Panc1 (cell line): ENCODE data around the gene LDHA.

ENCODE experiments used
- CTCF ChIP-seq: fragments of 450-650 bp; IDR thresholded peaks from 2 replicates; pipeline ENCODE4 v1.5.1; 2017; ENCODE audit warnings: mild to moderate bottlenecking
- POLR2AphosphoS5 ChIP-seq: IDR thresholded peaks from 2 replicates; pipeline ENCODE4 v1.6.1; 2012; ENCODE audit warnings: mild to moderate bottlenecking, low read depth, low read length, moderate library complexity
- SIN3A ChIP-seq: IDR thresholded peaks from 2 replicates; pipeline ENCODE4 v1.6.1; 2012; ENCODE audit warnings: low read depth, mild to moderate bottlenecking, low read length, moderate library complexity, borderline replicate concordance; ENCODE audit not compliant: insufficient read depth
- TCF7L2 ChIP-seq: IDR thresholded peaks from 2 replicates; pipeline ENCODE4 v1.6.1; 2011; ENCODE audit warnings: mild to moderate bottlenecking, low read depth, low read length, inconsistent platforms
- TF ChIP-seq, protein P1 (sequence below), 2 experiments: IDR thresholded peaks; 2 replicates each; pipeline ENCODE4 v1.6.1; 2011 to 2012; ENCODE audit warnings: low read depth in 2 of 2, control low read depth in 1 of 2, low read length in 1 of 2, mild to moderate bottlenecking in 1 of 2, moderate library complexity in 1 of 2; ENCODE audit not compliant: insufficient read depth in 1 of 2

- TF ChIP-seq CTCF: no peak
- no peak for TF ChIP-seq TCF7L2
- TF ChIP-seq POLR2AphosphoS5: no peak
- TF ChIP-seq, protein P1, sequence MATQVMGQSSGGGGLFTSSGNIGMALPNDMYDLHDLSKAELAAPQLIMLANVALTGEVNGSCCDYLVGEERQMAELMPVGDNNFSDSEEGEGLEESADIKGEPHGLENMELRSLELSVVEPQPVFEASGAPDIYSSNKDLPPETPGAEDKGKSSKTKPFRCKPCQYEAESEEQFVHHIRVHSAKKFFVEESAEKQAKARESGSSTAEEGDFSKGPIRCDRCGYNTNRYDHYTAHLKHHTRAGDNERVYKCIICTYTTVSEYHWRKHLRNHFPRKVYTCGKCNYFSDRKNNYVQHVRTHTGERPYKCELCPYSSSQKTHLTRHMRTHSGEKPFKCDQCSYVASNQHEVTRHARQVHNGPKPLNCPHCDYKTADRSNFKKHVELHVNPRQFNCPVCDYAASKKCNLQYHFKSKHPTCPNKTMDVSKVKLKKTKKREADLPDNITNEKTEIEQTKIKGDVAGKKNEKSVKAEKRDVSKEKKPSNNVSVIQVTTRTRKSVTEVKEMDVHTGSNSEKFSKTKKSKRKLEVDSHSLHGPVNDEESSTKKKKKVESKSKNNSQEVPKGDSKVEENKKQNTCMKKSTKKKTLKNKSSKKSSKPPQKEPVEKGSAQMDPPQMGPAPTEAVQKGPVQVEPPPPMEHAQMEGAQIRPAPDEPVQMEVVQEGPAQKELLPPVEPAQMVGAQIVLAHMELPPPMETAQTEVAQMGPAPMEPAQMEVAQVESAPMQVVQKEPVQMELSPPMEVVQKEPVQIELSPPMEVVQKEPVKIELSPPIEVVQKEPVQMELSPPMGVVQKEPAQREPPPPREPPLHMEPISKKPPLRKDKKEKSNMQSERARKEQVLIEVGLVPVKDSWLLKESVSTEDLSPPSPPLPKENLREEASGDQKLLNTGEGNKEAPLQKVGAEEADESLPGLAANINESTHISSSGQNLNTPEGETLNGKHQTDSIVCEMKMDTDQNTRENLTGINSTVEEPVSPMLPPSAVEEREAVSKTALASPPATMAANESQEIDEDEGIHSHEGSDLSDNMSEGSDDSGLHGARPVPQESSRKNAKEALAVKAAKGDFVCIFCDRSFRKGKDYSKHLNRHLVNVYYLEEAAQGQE (IDR thresholded peaks at IDR 0.05; ENCODE audit: insufficient read depth in 1 of 2, low read depth in 2 of 2, low read length in 1 of 2): no peak
- no peak for TF ChIP-seq SIN3A
These were observed 32.9 kb downstream of the LDHA start for GRCh38 chr11:18427240-18427639.
